A673 (cell line): ENCODE measurements around the gene ULK4.

Experiments used
- CTCF ChIP-seq: fragments of 300-800, 200-600 bp; sonication (generic); conservative IDR thresholded peaks from 2 replicates; pipeline ENCODE4 v1.5.1; 2017; ENCODE audit warnings: low read depth, mild to moderate bottlenecking, antibody characterized with exemption, low read length, moderate library complexity, mixed read lengths
- EZH2 ChIP-seq: fragments of 200-600 bp; sonication (generic); IDR thresholded peaks from 2 replicates; pipeline ENCODE4 v1.6.1; 2017; ENCODE audit warnings: borderline replicate concordance, low read depth, mild to moderate bottlenecking, mixed read lengths, antibody characterized with exemption, low read length; ENCODE audit not compliant: poor library complexity, severe bottlenecking

- no peak for TF ChIP-seq CTCF
- TF ChIP-seq EZH2, result no peak
These were observed 360.4 kb downstream of the ULK4 start for GRCh38 chr3:41601404-41601987.
